ENCODE data around the gene UBE2S. TPM values are rescaled to one million over a fixed set of nuclear protein-coding genes. Genes with fewer than 3 reads are reported as not detected.

The UBE2S gene
- total and polyA plus RNA-seq, 2 of the 8 experiments (the other 6 are each of a cell fraction or from before 2014, with no cell fraction given) = 398 to 530 TPM

GRCh38 chr19:55391191-55391670, 16.4 kb downstream of the UBE2S start (continued):
- TF ChIP-seq PHF8 (conservative IDR thresholded peaks at IDR 0.05; ENCODE audit: low read depth, low read length) = no peak

All from H1 (cell line).